HG02973 (cell line): ENCODE results near the gene TMEM11.
"Not testable (repeated sequence)": the region's sequence is repeated elsewhere in the genome, so short reads cannot be mapped to it uniquely, and the experiment has no call there.

ENCODE experiments used
- ATAC-seq: cut with Tn5 transposase; IDR thresholded peaks from one replicate; pipeline ENCODE4 v1.9.1; 2021; ENCODE audit warnings: moderate library complexity; ENCODE audit not compliant: unreplicated experiment

TMEM11 gene

DNA sequence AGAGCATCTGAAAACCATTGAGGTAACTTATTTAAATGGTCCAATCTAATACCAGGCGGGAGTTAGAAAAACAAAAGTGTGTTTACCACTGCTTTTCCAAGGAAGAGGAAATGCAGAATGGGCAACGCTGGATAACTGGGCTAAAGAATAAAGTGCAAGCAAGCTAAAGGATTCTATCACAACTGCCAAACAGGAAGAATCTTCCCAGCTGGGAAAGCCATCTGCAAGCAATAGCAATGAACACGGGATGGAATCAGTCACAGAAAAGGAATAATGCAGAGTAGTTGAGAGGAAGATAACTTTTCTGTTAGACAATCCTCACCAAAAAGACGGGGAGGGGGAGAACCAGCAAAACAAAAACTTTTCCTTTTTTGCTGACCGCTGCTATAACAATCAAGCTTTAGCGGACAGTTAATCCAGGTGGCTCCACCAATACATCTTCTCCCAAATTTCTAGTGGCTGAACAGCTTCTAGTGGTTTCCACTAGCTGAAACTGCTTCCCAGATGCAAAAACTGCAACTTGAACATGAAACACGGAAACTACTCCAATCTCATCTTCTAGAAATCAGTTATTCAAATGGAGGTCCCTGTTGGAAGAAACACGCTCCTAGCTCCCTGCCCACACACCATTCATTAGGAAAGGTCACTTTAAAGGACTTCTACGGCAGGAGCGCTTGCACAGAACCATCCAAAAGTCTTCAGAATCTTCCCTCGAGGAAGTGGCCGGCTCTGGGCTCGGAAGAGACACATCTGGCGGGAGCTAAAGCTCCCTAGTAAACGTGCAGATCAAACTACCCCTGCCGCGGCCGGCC is 929 bp downstream of the TMEM11 start:
- ATAC-seq, result no peak

DNA sequence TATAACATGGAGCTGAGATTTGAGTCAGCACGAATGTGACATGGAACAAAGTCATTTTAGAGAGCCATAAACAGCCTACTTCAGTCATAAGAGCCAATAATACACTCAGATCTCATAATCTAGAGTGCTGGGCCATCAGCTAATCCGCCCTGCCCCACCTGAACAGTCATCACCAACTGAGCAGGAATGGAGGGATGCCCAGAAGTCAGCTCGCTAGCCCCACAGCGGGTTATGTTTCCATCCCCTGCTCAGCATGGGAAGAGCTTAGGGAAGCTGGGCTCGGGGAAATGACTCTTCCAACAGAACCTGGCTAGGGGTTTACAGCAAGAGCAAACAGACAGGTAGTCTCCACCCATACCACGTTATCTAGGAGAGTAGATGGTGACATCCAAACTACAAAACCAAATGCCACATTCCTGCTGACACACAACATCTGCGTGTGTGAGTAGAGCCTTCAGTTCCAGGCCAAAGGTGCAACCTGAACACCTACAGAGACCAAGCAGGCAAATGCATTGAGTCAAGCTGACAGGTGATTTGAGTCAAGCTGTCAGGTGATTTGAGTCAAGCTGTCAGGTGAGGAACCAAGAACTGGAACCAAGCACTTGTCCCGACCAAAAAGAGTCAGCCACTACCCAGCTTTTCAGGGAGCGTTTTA is 2.0 kb downstream of the TMEM11 start:
- ATAC-seq, result no peak

- ATAC-seq, result no peak
Measured at GRCh38 chr17:21210411-21211076, 3.4 kb downstream of the TMEM11 start.

DNA sequence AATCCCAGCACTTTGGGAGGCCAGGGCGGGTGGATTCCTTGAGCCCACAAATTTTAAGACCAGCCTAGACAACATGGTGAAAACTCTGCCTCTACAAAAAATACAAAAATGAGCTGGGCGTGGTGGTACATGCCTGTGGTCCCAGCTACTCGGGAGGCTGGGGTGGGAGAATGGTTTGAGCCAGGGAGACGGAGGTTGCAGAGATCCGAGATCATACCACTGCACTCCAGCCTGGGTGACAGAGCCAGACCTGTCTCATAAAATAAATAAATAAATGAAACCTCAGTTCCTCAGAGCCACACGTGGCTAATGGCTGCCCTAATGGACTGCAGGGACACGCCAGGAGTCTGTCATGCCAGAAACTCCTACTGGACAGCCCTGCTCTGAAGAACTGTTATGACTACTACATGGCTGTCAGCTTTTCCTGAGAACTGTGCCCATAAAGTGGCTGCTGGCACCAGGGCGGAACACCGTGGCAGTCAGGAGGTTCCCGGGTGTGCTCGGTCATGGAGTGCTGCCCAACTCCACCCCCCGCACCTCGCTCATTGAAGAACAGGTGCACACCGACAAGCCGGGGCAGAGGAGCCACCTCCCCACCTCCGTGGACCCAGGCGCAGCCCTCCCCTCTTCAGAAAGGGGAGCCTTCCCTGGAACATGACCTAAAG is 4.3 kb downstream of the TMEM11 start:
- no peak for ATAC-seq

GRCh38 chr17:21208352-21208751 is 5.6 kb downstream of the TMEM11 start:
- ATAC-seq, result no peak

GRCh38 chr17:21204935-21205334 is 9.0 kb downstream of the TMEM11 start:
- no peak for ATAC-seq

DNA sequence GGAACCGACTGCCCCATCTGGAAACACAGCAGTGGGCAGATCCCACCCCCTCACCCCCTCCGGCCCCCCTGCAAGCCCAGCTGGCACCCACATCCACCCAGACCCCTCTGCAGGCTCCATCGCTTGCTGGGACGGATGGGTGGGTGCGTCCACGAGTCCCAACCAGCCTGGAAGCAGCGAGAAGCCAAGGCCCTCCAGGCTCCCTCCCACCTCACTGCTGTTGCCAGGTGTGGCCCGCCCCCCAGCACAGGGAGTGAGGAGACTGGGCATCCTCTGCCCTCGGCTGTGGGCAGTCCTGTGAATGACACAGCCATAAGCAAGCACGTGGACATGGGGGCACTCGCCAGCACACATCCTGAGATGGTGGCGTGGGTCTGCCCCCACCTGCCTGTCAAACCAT is 11.4 kb downstream of the TMEM11 start:
- no peak for ATAC-seq

DNA sequence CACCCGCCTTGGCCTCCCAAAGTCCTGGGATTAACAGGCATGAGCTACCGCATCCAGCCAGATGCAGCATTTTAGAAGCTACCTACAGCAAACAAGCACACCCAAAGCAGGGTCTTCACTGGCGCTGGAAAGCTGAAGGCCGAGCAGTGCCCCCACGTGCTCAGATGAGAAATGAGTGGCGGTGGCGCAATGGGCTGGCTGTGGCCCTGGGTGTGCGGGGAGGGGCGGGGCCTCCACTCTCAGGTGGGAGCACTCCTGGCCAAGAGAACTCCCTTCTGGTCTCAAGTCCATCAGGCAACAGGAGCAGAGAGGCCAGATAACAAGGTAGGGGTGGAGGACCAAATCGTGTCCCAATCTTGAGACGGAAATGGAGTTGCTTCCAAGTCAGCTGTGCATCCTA is 12.1 kb downstream of the TMEM11 start:
- ATAC-seq, result no peak

DNA sequence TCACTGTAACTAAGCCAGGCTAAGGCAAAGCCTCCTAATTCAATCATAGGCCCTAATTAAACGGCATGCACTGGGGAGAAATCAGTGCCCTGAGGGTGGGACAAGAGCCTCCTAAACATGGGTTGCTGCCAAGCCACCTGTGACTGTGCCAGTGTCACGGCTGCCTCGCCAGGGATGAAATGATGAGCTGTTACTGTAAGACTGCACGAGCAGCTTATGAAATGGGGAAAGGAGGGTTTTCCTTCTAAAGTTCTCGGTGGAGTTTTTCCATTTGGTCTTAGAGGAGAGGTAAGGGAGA is 12.7 kb downstream of the TMEM11 start:
- ATAC-seq, result no peak

DNA sequence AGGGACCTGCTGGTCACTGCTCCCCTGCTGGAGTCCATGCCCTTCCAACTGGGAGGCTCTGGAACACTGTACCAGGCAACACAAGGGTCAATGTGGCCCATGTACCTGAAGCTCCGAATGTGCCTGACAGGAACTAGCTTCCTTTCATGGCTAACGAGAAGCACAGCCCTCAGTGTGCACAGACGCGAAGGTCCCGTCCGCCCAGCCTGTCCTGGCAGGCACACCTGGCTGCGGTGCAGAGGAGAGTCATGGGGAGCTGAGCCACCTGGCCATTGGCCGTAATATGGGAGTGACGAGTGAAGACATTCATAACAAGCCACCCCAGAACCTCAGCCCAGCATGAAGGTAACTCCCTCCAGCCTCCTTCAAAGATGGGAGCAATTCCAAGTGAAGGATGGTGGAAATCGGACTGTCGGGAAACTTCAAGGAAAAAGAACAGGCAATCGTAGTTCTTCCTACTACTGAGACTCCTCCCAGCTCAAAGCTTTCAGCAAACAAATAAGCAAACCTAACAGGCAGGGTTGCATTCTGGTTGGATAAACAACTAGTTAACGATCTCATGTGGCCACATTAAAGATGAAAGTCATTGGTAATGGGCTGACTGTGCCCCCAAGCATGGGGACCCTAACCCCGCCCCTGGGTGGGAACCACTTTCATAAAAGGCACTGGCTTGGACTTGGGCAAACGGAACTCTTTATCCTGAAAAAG is 13.2 kb downstream of the TMEM11 start:
- no peak for ATAC-seq

DNA sequence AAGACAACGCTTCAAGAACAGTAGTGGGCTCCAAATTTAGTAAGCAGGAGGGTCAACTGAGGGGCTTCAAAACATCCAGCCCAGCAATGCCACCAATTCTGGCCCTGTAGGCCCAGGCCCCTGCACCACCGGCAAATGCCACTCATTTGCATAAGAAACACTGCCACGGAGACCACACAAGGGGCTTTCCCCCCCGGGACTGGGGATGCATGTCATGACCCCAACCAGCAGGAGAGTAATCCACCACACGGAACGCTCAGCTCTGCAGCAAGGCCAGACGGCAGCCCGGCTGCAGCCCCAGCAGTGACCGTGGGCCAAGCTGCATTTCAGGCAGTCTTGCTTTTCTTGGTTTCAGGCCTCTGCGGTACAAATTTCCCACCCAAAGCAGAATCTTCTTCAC is 14.1 kb downstream of the TMEM11 start:
- ATAC-seq, result no peak

DNA sequence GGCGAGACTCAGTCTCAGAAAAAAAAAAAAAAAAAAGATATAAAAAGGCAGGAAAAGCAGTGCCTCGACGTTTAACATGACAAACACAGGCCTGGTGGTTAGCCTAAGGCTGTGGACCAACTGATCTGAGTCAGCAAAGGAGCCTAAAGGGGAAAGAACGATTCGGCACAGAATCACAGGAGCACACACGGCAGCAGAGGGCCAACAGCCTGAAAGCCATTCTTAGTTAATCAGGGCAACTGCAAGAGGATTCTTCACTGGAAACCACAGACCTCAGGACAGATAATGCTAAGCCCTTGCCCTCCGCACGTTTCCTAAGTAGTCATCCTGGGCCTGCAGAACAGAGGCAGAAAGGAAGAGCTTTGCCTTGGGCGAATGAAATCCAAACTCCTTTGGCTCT is 14.7 kb downstream of the TMEM11 start:
- ATAC-seq, result no peak

DNA sequence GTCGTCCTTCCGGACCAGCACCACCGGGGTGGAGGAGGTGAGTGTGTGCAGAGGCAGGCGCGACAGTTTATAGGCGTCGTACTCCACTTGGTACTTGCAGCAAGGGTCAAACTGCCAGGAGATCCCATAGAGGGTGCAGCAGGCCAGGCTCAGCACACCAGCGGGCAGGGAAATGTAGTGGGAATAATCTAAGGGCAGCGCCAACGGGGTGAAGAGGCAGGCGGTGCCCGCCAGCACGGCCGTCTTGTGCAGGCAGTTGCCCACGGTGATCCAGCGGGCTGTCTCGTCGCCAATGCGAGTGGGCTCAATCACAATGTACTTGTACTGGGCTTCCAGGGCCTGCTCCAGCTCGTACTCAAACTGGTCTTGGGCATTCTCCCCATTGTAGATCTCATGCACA is 15.6 kb downstream of the TMEM11 start:
- no peak for ATAC-seq

DNA sequence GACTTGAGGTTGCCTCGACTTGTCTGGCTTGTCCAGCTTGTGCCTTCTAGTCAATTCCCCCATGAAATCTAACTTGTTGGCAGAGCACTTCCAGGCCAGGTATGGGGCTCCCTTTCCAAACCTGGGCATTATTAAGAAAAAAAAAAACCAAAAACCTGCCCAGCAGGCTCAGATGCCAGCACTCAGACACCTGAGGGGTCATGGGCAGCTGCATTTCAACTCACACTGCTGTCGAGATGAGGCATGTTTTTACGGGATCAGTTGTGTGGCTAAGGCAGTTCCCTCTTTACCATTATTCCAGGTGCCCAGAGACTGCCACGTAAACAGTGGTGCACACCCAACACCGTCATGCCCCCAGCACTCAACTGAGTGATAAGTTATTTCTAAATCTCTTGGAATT is 17.8 kb downstream of the TMEM11 start:
- no peak for ATAC-seq

GRCh38 chr17:21194703-21195102 is 19.3 kb downstream of the TMEM11 start:
- ATAC-seq, result no peak

DNA sequence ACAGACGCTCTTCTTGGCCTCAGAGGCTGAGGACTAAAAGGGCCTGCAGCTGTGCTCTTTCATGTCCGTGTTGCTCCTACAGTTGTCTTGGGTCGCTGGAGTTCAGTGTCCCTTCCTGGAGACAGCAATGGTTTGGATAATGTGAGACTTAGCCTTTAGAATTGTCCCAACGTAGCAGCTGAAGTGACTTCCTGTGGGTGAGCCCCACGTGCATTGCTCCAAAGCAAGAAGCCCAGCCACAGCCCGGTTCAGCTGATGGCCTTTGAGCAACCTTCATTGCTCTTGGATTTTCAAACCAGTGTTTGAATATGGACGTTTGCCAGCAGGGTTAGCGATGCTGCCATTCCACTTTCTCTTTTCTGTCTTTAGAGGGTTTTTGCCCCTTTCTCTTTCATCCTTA is 19.7 kb downstream of the TMEM11 start:
- ATAC-seq, result no peak

DNA sequence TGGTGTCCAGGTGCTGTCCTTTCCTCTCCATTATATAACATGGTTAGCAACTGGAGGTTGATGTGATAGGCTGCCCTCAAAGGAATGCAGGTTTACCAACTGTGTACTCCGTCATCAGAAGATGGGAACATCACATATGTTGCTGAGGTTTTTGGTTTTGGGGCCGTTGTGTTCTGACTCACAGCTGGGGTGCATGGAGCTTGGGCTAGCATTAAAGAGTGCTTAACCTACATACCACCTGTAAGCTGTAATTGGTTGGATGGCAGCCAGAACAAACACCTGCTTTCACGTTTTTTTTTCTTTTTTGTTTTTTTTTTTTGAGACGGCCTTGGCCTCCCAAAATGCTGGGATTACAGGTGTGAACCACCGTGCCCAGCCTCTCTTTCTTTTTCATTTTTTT is 20.9 kb downstream of the TMEM11 start:
- ATAC-seq, result no peak

DNA sequence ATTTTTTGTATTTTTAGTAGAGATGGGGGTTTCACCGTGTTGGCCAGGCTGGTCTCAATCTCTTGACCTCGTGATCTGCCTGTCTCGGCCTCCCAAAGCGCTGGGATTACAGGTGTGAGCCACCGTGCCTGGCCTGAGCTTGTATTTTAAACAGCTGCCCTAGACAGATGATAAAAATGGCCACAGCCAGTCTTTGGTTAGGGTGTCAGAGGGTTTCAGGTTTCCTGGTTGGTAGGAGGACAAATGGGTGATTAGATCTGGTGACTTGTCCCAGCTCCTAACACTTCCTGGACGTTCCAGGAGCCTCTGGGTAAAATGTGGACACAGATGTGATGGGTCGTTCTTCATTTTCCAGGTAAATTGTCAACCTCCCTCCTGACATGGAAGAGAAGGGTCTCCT is 21.5 kb downstream of the TMEM11 start:
- ATAC-seq, result not testable (repeated sequence)

DNA sequence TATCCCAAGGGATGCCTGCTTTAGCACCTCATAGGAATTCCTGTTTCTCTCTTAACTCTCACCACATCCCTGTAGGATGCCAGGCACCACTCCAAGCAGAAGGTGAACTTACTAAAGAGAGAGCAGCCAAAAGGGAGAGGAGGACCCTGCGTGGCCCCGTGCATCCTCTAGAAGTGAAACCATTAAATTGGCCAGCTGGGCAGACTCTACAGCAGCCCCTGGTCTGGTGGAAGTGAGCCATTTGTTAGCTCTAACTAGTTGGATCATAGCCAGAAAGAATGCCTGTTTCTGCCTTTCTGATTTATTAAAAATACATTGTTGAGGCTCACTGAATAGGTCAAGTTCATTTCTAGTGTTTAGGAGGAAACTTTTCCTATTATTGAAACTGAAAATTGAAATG is 22.3 kb downstream of the TMEM11 start:
- no peak for ATAC-seq

DNA sequence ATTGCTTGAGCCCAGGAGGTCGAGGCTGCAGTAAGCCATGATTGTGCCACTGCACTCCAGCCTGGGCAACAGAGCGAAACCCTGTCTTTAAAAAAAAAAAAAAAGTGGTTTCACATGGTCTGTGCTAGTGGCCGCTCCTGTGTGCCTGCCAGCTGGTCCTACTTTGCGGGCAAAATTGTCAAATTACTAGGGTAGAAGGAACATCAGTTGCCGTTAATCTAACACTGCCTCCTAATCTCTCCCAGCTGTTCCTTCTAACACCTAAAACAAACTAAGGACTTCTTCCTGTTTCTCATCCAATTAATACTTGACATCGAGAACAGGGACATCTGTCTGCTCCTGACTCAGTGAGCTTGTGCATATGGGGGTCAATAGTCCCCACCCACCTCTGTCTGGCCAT is 23.9 kb downstream of the TMEM11 start:
- ATAC-seq, result no peak

- ATAC-seq, result no peak
Measured at GRCh38 chr17:21189361-21189760, 24.6 kb downstream of the TMEM11 start.
